ENCODE results near the gene NDUFS4. TPM values are rescaled to one million over a fixed set of nuclear protein-coding genes. Genes with fewer than 3 reads are reported as not detected.

Gene NDUFS4
- polyA plus RNA-seq, 1 of the 3 experiments (the other 2 are of a cell fraction), result 104 TPM

- TF ChIP-seq, protein P1, sequence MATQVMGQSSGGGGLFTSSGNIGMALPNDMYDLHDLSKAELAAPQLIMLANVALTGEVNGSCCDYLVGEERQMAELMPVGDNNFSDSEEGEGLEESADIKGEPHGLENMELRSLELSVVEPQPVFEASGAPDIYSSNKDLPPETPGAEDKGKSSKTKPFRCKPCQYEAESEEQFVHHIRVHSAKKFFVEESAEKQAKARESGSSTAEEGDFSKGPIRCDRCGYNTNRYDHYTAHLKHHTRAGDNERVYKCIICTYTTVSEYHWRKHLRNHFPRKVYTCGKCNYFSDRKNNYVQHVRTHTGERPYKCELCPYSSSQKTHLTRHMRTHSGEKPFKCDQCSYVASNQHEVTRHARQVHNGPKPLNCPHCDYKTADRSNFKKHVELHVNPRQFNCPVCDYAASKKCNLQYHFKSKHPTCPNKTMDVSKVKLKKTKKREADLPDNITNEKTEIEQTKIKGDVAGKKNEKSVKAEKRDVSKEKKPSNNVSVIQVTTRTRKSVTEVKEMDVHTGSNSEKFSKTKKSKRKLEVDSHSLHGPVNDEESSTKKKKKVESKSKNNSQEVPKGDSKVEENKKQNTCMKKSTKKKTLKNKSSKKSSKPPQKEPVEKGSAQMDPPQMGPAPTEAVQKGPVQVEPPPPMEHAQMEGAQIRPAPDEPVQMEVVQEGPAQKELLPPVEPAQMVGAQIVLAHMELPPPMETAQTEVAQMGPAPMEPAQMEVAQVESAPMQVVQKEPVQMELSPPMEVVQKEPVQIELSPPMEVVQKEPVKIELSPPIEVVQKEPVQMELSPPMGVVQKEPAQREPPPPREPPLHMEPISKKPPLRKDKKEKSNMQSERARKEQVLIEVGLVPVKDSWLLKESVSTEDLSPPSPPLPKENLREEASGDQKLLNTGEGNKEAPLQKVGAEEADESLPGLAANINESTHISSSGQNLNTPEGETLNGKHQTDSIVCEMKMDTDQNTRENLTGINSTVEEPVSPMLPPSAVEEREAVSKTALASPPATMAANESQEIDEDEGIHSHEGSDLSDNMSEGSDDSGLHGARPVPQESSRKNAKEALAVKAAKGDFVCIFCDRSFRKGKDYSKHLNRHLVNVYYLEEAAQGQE (IDR thresholded peaks at IDR 0.05; ENCODE audit: low read depth, low read length), result no peak
- TF ChIP-seq RCOR1 (IDR thresholded peaks at IDR 0.05; ENCODE audit: low read length), result no peak
- TF ChIP-seq CTCF (IDR thresholded peaks at IDR 0.05), result no peak
- TF ChIP-seq GABPA (IDR thresholded peaks at IDR 0.05; ENCODE audit: low read depth), result no peak
- TF ChIP-seq, protein P2, sequence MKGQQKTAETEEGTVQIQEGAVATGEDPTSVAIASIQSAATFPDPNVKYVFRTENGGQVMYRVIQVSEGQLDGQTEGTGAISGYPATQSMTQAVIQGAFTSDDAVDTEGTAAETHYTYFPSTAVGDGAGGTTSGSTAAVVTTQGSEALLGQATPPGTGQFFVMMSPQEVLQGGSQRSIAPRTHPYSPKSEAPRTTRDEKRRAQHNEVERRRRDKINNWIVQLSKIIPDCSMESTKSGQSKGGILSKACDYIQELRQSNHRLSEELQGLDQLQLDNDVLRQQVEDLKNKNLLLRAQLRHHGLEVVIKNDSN (IDR thresholded peaks at IDR 0.05; ENCODE audit: borderline replicate concordance, low read depth), result no peak
- no peak for TF ChIP-seq FOXM1 (IDR thresholded peaks at IDR 0.05; ENCODE audit: low read depth)
- no peak for TF ChIP-seq CHD2 (IDR thresholded peaks at IDR 0.05; ENCODE audit: low read length, partially characterized antibody)
These were observed 52.6 kb downstream of the NDUFS4 start (continued) for GRCh38 chr5:53613061-53613460.

- POLR2A ChIA-PET, result no interaction called here
- H4K20me1 ChIP-seq (ENCODE audit: insufficient read depth), result no peaks in the 10 kb centered on the region
These were observed 53.1 kb downstream of the NDUFS4 start for GRCh38 chr5:53613536-53613935.

More at GRCh38 chr5:53613536-53613935, 53.1 kb downstream of the NDUFS4 start:
- H3K36me3 ChIP-seq (replicated peaks in 1 of 2; ENCODE audit: control insufficient read depth in 1 of 2, insufficient read depth in 2 of 2, low read length in 1 of 2), result peaks cover 4 to 14% of the 10 kb centered on the region in 2 experiments
- H3K27ac ChIP-seq (ENCODE audit: low read depth in 2 of 2, low read length in 1 of 2), result no peak overlapping the region
- H3K9me2 ChIP-seq, result no peaks in the 10 kb centered on the region
- no peaks in the 10 kb centered on the region for H3K27me3 ChIP-seq (ENCODE audit: insufficient read depth)
- no peak overlapping the region for H3K4me3 ChIP-seq (ENCODE audit: low read depth in 2 of 2, low read length in 1 of 2)
- CTCF ChIA-PET, result no interaction called here
- H3K4me1 ChIP-seq (ENCODE audit: control insufficient read depth in 1 of 2, insufficient read depth in 2 of 2, low read depth in 1 of 2, low read length in 1 of 2), result no peaks in the 10 kb centered on the region
- H3F3A ChIP-seq (replicated peaks; ENCODE audit: insufficient read depth), result peaks cover 4% of the 10 kb centered on the region
- peaks cover 49% of the 10 kb centered on the region for H3K79me2 ChIP-seq (ENCODE audit: insufficient read depth)
- H2AFZ ChIP-seq (ENCODE audit: low read depth), result no peak overlapping the region
- no peak overlapping the region for H3K4me2 ChIP-seq
- no peak overlapping the region for H3K9ac ChIP-seq
- H3K9me3 ChIP-seq, result no peaks in the 10 kb centered on the region
- TF ChIP-seq, protein P1 (IDR thresholded peaks at IDR 0.05; ENCODE audit: low read depth, low read length), result no peak
- TF ChIP-seq TCF12 (IDR thresholded peaks at IDR 0.05), result no peak
- no peak for DNase-seq
